Gastrocnemius medialis (tissue), 4 donors: ENCODE results near the gene SFMBT1. TPM values are rescaled to one million over a fixed set of nuclear protein-coding genes. Genes with fewer than 3 reads are reported as not detected.

Experiments used
- ATAC-seq, 2 donors: fragments of 150-250 bp; one replicate each; pipeline ENCODE4 v1.9.1; 2016
- DNase-seq, 2 donors: peaks; one replicate each; pipeline ENCODE4 v3.0.0-alpha.2; 2019
- H3K27ac ChIP-seq, 4 donors: fragments of 200-600 bp; sonication (generic); 1 replicate in 1 of 4; 2 replicates in 3 of 4; pipeline ENCODE4 v1.5.1; 2016 to 2018; ENCODE audit warnings: mild to moderate bottlenecking in 2 of 4, moderate library complexity in 1 of 4
- H3K27me3 ChIP-seq, 3 donors: fragments of 200-600 bp; sonication (generic) in 2 of 3; 1 replicate in 1 of 3; 2 replicates in 2 of 3; pipeline versions ENCODE4 v1.5.1 to v1.6.0; 2016 to 2019; ENCODE audit warnings: mild to moderate bottlenecking in 1 of 3, moderate library complexity in 1 of 3
- H3K36me3 ChIP-seq, 2 donors: fragments of 200-600 bp; sonication (generic) in 1 of 2; one replicate each; pipeline ENCODE4 v1.5.1; 2017 to 2018
- H3K4me1 ChIP-seq, 2 donors: fragments of 200-600 bp; sonication (generic) in 1 of 2; one replicate each; pipeline ENCODE4 v1.5.1; 2016 to 2017; ENCODE audit warnings: mild to moderate bottlenecking in 2 of 2
- H3K4me3 ChIP-seq, 4 donors: fragments of 200-600 bp; sonication (generic) in 3 of 4; 1 replicate in 1 of 4; 2 replicates in 3 of 4; pipeline ENCODE4 v1.5.1; 2016 to 2019; ENCODE audit warnings: mild to moderate bottlenecking in 2 of 4
- H3K9me3 ChIP-seq, 3 donors: fragments of 200-600 bp; sonication (generic) in 2 of 3; 1 replicate in 1 of 3; 2 replicates in 2 of 3; pipeline ENCODE4 v1.5.1; 2016 to 2019
- CTCF ChIP-seq, 5 experiments: fragments of 450-650 bp in 3 of 5; fragments of 200-600 bp in 2 of 5; sonication (generic) in 2 of 5; IDR thresholded peaks in 4 of 5; conservative IDR thresholded peaks in 1 of 5; 1 replicate in 4 of 5; 2 replicates in 1 of 5; pipeline ENCODE4 v1.5.1; 2016 to 2019; ENCODE audit warnings: antibody characterized with exemption in 5 of 5, mild to moderate bottlenecking in 3 of 5, moderate library complexity in 3 of 5
- POLR2A ChIP-seq, 2 donors: fragments of 450-650 bp; IDR thresholded peaks; one replicate each; pipeline ENCODE4 v1.6.1; 2017; ENCODE audit warnings: antibody characterized with exemption in 2 of 2, mild to moderate bottlenecking in 2 of 2, moderate library complexity in 2 of 2
- in situ Hi-C, 4 donors: fragments of 200-750 bp; cut with MboI; loops; one replicate each; pipeline versions ENCODE4 v1.15.0 to v1.8.0; 2017; ENCODE audit warnings: low sequenced_read_pairs in 4 of 4
- intact Hi-C: fragments of 100-400 bp; cut with DNase I; formaldehyde crosslinking; loops from one replicate; pipeline ENCODE4 v1.15.1; 2023; ENCODE audit warnings: low total_unique reads
- total RNA-seq, 4 donors: library from RNA; depleted of rRNA; stranded (reverse); fragments of >200 nt; gene quantifications; one replicate each; pipeline versions ENCODE4 v1.1.0 to v1.2.3, GENCODE V29; 2016

The SFMBT1 gene
- total RNA-seq, 4 donors from 2014 or later = 17.5 to 39.7 (median 29.8) TPM

DNA sequence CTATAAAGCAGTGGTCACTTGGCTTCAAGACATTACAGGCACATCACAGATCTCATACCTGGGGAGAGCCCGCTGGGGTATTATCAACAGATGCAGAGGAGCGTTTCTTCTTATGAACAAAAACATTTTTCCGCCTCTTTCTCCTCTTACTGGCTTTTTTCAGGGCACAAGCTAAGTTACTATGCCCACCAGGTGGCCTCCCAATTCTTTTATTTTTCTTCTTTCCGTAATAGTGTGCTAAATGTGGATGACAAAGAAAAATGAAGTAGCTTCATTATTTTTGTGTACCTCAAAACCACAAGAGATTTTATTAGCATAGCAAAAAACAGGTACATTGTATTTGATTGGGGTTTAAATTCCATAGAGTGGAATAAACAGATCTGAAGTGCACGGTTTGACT is 138.4 kb downstream of the SFMBT1 start:
- no peaks in the 10 kb centered on the region for H3K27me3 ChIP-seq
- H3K36me3 ChIP-seq = peaks cover 0 to 72% of the 10 kb centered on the region in 2 donors
- no peak overlapping the region for H3K4me3 ChIP-seq
- no peaks in the 10 kb centered on the region for H3K9me3 ChIP-seq
- in situ Hi-C loops = no loop called here
- no peaks in the 10 kb centered on the region for H3K4me1 ChIP-seq
- no peak for DNase-seq
- intact Hi-C loops = no loop called here
- TF ChIP-seq POLR2A (IDR thresholded peaks at IDR 0.05) (no peak), CTCF (IDR thresholded peaks at IDR 0.05 in 4 of 5, conservative IDR thresholded peaks at IDR 0.05 in 1 of 5) (no peak)
- no peak for ATAC-seq
- H3K27ac ChIP-seq = no peak overlapping the region

GRCh38 chr3:52904552-52904951 is 141.3 kb downstream of the SFMBT1 start:
- H3K36me3 ChIP-seq = peaks cover 0 to 52% of the 10 kb centered on the region in 2 donors
- intact Hi-C loops = no loop called here

GRCh38 chr3:52904000-52904399 is 141.9 kb downstream of the SFMBT1 start:
- intact Hi-C loops = no loop called here
- TF ChIP-seq CTCF (IDR thresholded peaks at IDR 0.05 in 4 of 5, conservative IDR thresholded peaks at IDR 0.05 in 1 of 5) (no peak), POLR2A (IDR thresholded peaks at IDR 0.05) (no peak)
- peaks cover 0 to 51% of the 10 kb centered on the region in 2 donors for H3K36me3 ChIP-seq

More at GRCh38 chr3:52904552-52904951, 141.3 kb downstream of the SFMBT1 start:
- TF ChIP-seq POLR2A (IDR thresholded peaks at IDR 0.05) (no peak), CTCF (IDR thresholded peaks at IDR 0.05 in 4 of 5, conservative IDR thresholded peaks at IDR 0.05 in 1 of 5) (no peak)
- Histone ChIP-seq H3K4me3 (no peak overlapping the region), H3K9me3 (no peaks in the 10 kb centered on the region), H3K27me3 (no peaks in the 10 kb centered on the region), H3K27ac (no peak overlapping the region), H3K4me1 (no peaks in the 10 kb centered on the region)
- DNase-seq (no peak), ATAC-seq (no peak)
- in situ Hi-C loops = no loop called here

DNA sequence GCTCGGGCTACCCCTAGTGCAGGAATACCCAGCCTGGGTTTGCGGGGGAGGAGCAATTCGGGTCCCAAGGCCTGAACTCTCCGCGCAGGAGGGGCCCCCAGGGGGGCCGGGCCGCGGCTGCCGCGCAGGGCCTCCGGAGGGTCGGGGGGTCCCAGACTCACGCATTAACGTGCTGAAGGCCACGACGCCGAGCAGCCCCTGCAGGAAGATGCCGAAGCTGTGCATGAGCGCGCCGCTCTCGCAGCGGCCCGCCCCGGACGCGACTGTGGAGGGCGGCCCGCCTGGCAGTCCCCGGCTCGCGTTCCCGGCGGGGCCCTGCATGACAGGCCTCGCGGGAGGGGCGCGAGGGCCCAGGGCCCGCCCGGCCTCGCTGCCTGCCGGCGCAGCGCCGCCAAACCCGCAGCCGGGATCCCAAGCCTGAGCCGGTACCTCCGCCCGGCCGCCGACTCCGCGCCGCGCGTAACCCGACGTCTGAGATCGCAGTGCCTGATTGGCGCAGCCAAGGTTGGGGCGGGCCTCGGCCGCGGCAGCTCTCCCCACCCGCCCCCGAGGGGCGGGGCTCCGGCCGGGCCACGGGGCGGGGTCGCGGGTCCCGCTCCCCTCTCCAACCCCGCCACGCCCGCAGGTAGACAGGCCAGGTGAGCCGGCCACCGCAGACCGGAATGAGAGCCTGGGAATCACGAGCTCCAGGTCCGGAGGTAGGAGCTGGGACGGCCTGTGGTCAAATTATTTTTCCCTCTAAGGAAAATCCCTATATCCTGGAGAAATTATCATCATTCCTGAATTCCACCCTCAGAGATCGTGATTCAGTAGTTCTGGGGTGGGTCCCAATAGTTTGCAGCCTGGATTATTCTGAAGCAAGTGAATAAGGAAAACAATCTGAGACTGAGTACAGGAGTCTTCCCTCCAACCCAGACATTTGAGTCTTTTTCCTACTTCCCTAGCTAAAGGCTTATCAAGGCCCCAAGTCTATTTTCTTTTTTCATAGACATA is 148.4 kb downstream of the SFMBT1 start, which contains the start of gene STIMATE:
TSS of gene STIMATE (minus strand) at position 419 of the 993 bp plus-strand sequence. CDS start at position 321, 98 bp downstream.
- intact Hi-C loops = loop anchor here (5.0 kb wide), 3 partner anchors 65 to 210 kb away; partner anchors contain the start of genes GNL3, ITIH4, NEK4 and PBRM1
- TF ChIP-seq POLR2A (IDR thresholded peaks at IDR 0.05) (peak; percentile 67 to 80), CTCF (IDR thresholded peaks at IDR 0.05 in 4 of 5, conservative IDR thresholded peaks at IDR 0.05 in 1 of 5) (peak in 2 of 5 experiments; percentile 8 to 13)
- no peaks in the 10 kb centered on the region for H3K36me3 ChIP-seq

More at GRCh38 chr3:52904000-52904399, 141.9 kb downstream of the SFMBT1 start:
- ATAC-seq (no peak), DNase-seq (no peak)
- Histone ChIP-seq H3K27me3 (no peaks in the 10 kb centered on the region), H3K27ac (no peak overlapping the region), H3K4me3 (no peak overlapping the region), H3K9me3 (no peaks in the 10 kb centered on the region), H3K4me1 (no peaks in the 10 kb centered on the region)
- in situ Hi-C loops = no loop called here

More for the DNA sequence above, 148.4 kb downstream of the SFMBT1 start, which contains the start of gene STIMATE:
- Histone ChIP-seq H3K4me3 (peak within 1 kb of the TSS; percentile 71 to 91 (median 80)), H3K27me3 (no peaks in the 10 kb centered on the region), H3K27ac (peak within 1 kb of the TSS; percentile 77 to 85 (median 82)), H3K4me1 (peaks cover 46 to 49% of the 10 kb centered on the region in 2 donors), H3K9me3 (no peaks in the 10 kb centered on the region)
- ATAC-seq = peak; percentile 84
- in situ Hi-C loops = no loop called here
- peak; percentile 77 to 85 for DNase-seq
